ENCODE data around the gene BNIP1. TPM values are rescaled to one million over a fixed set of nuclear protein-coding genes. Genes with fewer than 3 reads are reported as not detected.

The BNIP1 gene
- total and polyA plus RNA-seq, 2 donors (not counting 3 experiments of a cell fraction or from before 2014, with no cell fraction given), result 19.7 to 22.6 TPM

- no peak overlapping the region for H3K4me3 ChIP-seq (replicated peaks in 1 of 3; ENCODE audit: insufficient read depth in 1 of 3, low read depth in 1 of 3, low read length in 3 of 3)
- H3K27me3 ChIP-seq (ENCODE audit: control insufficient read depth in 2 of 2, insufficient read depth in 2 of 2, low read length in 2 of 2), result peaks cover 2% of the 10 kb centered on the region in 2 experiments
- no peaks in the 10 kb centered on the region for H3K9me3 ChIP-seq (replicated peaks; ENCODE audit: control insufficient read depth, insufficient read depth, low read length)
- H3K4me2 ChIP-seq (ENCODE audit: insufficient read depth, low read length), result no peak overlapping the region
- ChIA-PET CTCF (interaction anchor here (0.7 to 1.9 kb wide), 2 partner anchors 11 to 30 kb away, joined by 3 to 5 read pairs; no protein-coding TSS in a partner anchor), POLR2A (no interaction called here)
- BruUV-seq (replicated peaks), result no TSS peak
- H3K9me1 ChIP-seq (replicated peaks; ENCODE audit: control insufficient read depth, extremely low read depth, insufficient read depth, low read length), result no peaks in the 10 kb centered on the region
- dilution Hi-C loops (cut with MboI; ENCODE audit: extremely low pct_ligation_motif_present, low sequenced_read_pairs) (no loop called here), intact Hi-C loops (cut with micrococcal nuclease) (no loop called here)
- H3K9ac ChIP-seq (replicated peaks; ENCODE audit: extremely low read depth, insufficient read depth, low read length), result no peak overlapping the region
- no peaks in the 10 kb centered on the region for H3K36me3 ChIP-seq (ENCODE audit: control insufficient read depth in 2 of 2, extremely low read depth in 1 of 2, insufficient read depth in 2 of 2, low read length in 2 of 2)
- no peak for TF ChIP-seq FOS (IDR thresholded peaks at IDR 0.05; ENCODE audit: borderline replicate concordance, insufficient read depth, low read length)
- TF ChIP-seq EZH2 (IDR thresholded peaks at IDR 0.05; ENCODE audit: borderline replicate concordance, low read depth, low read length, severe bottlenecking), result no peak
- TF ChIP-seq JUN (IDR thresholded peaks at IDR 0.05; ENCODE audit: borderline replicate concordance, insufficient read depth, insufficient read length, low read depth), result no peak
- no peak for TF ChIP-seq POLR2A (IDR thresholded peaks at IDR 0.05; ENCODE audit: low read depth, low read length)
- TF ChIP-seq CTCF (IDR thresholded peaks at IDR 0.05; ENCODE audit: extremely low read depth in 1 of 2, insufficient read depth in 1 of 2, low read depth in 1 of 2, low read length in 2 of 2), result no peak
- TF ChIP-seq POLR2AphosphoS5 (IDR thresholded peaks at IDR 0.05; ENCODE audit: insufficient read depth, low read depth, low read length), result no peak
- no peak for TF ChIP-seq MAX (IDR thresholded peaks at IDR 0.05; ENCODE audit: insufficient read depth, insufficient read length)
- TF ChIP-seq MYC (IDR thresholded peaks at IDR 0.05; ENCODE audit: low read depth, low read length), result no peak
- no peak for TF ChIP-seq GATA2 (IDR thresholded peaks at IDR 0.05; ENCODE audit: insufficient read depth, insufficient read length, low read depth, low read length)
- no peaks in the 10 kb centered on the region for H4K20me1 ChIP-seq (replicated peaks; ENCODE audit: control insufficient read depth, extremely low read depth, insufficient read depth, low read length)
- H3K4me1 ChIP-seq (ENCODE audit: control insufficient read depth, extremely low read depth, insufficient read depth, low read length), result no peaks in the 10 kb centered on the region
- DNase-seq (ENCODE audit: low read depth, low spot score) (no peak), FAIRE-seq (no peak)
- no peaks in the 10 kb centered on the region for H3K79me2 ChIP-seq (ENCODE audit: control insufficient read depth, insufficient read depth, low read length)
- no peak overlapping the region for H2AFZ ChIP-seq (ENCODE audit: low read depth, low read length)
- H3K27ac ChIP-seq (ENCODE audit: insufficient read depth, low read depth, low read length), result no peak overlapping the region
These were observed 53.1 kb downstream of the BNIP1 start for GRCh38 chr5:173197375-173197891.

All from endothelial cell of umbilical vein (primary cell).